Stimulated activated CD8-positive, alpha-beta memory T cell treated with anti-CD3 and anti-CD28 coated beads, Interleukin-7, amount 100 ng/mL, for 1 hour (primary cell): ENCODE data around the gene DIPK1B.

Experiments used
- DNase-seq, 2 donors: peaks; one replicate each; pipeline ENCODE4 v3.0.0-alpha.2; 2020; ENCODE audit warnings: low read depth in 2 of 2

Gene DIPK1B

GRCh38 chr9:136769710-136770191 lies 57.4 kb downstream of the DIPK1B start:
- DNase-seq = no peak

- DNase-seq = no peak
Observed at GRCh38 chr9:136771907-136772415, 59.6 kb downstream of the DIPK1B start.

GRCh38 chr9:136773386-136774044 lies 61.1 kb downstream of the DIPK1B start:
- DNase-seq = no peak
